CMK (cell line): ENCODE results near the gene LCE2C.

Source experiments
- DNase-seq: peaks from one replicate; pipeline ENCODE4 v3.0.0-alpha.2; 2010; ENCODE audit warnings: low read depth

LCE2C gene

DNA sequence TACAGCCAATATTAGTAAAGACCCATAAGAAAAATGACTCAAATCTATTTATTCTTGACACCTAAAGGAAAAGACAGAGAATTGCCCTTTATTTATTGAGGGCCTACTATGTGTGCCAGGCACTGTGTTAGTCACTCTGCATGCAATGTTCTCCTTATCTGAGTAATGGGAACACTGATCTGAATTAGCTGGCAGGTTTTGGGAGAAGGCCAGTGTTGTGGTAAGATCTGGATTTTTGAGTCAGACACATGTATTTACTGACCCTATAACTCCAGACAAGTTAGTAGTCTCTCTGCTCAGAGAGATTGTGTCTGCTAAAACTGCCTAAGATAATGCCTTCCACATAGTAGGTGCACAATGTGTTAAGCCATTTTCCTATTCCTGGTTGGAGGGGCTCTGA, 50.2 kb downstream of the LCE2C start:
- no peak for DNase-seq
